ENCODE results near the gene SPOCK3. TPM values are rescaled to one million over a fixed set of nuclear protein-coding genes. Genes with fewer than 3 reads are reported as not detected.

SPOCK3 gene
- total RNA-seq, 2 donors from 2014 or later = 21.1 to 22.5 TPM

DNA sequence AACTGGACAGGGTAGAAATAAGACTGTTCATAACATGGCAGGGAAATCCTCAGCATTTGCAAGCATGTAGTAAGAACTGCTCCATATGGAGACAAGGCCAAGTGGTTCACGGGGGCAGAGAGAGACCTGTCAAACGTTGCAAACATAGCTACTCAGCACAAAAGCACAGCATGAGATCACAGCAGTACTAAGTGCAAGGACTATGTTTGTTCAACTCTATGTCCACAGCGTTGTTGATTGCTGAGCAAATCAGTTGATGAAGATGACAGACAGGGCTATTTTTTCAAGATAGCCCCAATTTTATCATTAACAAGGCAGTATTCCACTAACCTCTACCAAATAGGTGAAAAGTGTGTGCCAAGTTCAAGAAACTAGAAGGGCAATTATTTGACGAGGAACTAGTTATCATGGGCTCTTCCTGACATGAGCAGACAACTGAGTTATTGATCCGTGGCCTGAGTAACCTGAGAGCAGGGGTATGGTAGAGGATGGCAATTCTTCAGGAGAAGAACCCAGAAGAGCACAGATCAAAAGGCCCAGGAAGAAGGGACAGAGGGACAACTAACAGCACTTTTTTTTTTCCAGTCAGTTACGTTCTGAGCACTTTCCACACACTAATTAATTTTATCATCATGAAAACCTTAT is 57.4 kb downstream of the SPOCK3 start:
- H3K36me3 Mint-ChIP-seq (ENCODE audit: low read depth) = no peaks in the 10 kb centered on the region
- no peaks in the 10 kb centered on the region for H3K27me3 Mint-ChIP-seq (ENCODE audit: insufficient read depth)
- peaks cover 5% of the 10 kb centered on the region for H3K36me3 ChIP-seq (ENCODE audit: control insufficient read depth, insufficient read depth, low read length)
- no peak overlapping the region for H3K27ac Mint-ChIP-seq
- no peak for DNase-seq
- H3K4me3 ChIP-seq (ENCODE audit: low read length) = peak overlapping the region; percentile 25
- peaks cover 23% of the 10 kb centered on the region for H3K9me3 ChIP-seq (ENCODE audit: control insufficient read depth, low read length)
- H3K27me3 ChIP-seq (ENCODE audit: control insufficient read depth, insufficient read depth, low read length, poor library complexity, severe bottlenecking) = no peaks in the 10 kb centered on the region
- peaks cover 25% of the 10 kb centered on the region for H3K4me1 Mint-ChIP-seq
- H3K27ac ChIP-seq (ENCODE audit: low read depth, low read length) = no peak overlapping the region
- H3K9me3 Mint-ChIP-seq = peaks cover 19% of the 10 kb centered on the region
- TF ChIP-seq, protein P1, sequence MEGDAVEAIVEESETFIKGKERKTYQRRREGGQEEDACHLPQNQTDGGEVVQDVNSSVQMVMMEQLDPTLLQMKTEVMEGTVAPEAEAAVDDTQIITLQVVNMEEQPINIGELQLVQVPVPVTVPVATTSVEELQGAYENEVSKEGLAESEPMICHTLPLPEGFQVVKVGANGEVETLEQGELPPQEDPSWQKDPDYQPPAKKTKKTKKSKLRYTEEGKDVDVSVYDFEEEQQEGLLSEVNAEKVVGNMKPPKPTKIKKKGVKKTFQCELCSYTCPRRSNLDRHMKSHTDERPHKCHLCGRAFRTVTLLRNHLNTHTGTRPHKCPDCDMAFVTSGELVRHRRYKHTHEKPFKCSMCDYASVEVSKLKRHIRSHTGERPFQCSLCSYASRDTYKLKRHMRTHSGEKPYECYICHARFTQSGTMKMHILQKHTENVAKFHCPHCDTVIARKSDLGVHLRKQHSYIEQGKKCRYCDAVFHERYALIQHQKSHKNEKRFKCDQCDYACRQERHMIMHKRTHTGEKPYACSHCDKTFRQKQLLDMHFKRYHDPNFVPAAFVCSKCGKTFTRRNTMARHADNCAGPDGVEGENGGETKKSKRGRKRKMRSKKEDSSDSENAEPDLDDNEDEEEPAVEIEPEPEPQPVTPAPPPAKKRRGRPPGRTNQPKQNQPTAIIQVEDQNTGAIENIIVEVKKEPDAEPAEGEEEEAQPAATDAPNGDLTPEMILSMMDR (conservative IDR thresholded peaks at IDR 0.05) = no peak
- H3K4me1 ChIP-seq (ENCODE audit: control insufficient read depth, insufficient read depth, low read length) = peaks cover 6% of the 10 kb centered on the region
- no peak overlapping the region for H3K4me3 Mint-ChIP-seq
- no peak overlapping the region for H3K9ac ChIP-seq (ENCODE audit: extremely low read depth, low read length, poor library complexity, severe bottlenecking)
- WGBS, 2 experiments (ENCODE audit: insufficient coverage in 1 of 2, insufficient read length in 1 of 2) = 63 to 93% methylated on average over 4 to 6 of the region's 6 CpGs

DNA sequence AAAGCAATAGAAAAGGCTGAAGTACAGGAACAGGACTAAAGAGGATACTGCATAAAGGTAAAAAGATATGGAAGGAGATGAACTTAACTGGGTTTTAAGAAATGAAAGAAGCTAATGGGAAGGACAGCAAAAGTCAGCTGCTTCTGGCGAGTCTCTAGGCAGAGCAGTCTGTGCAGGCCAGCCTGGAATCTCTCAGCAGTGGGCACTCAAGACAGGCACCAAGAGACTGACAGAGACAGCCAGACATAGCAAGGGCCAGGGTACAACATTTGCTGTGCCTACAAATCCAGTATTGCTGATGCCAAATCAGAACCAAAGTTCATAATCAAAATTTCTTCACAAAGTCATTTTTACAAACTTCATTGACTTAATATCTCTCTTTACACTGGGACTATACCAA is 62.4 kb downstream of the SPOCK3 start:
- H3K27me3 Mint-ChIP-seq (ENCODE audit: insufficient read depth) = peaks cover 10% of the 10 kb centered on the region
- TF ChIP-seq, protein P1 (conservative IDR thresholded peaks at IDR 0.05) = no peak
- WGBS, 2 experiments (ENCODE audit: insufficient coverage in 1 of 2, insufficient read length in 1 of 2) = 93 to 100% methylated on average over 1 of the region's 1 CpG
- H3K27ac Mint-ChIP-seq = no peak overlapping the region
- H3K9me3 ChIP-seq (ENCODE audit: control insufficient read depth, low read length) = peaks cover 37% of the 10 kb centered on the region
- H3K4me3 Mint-ChIP-seq = no peak overlapping the region
- H3K4me3 ChIP-seq (ENCODE audit: low read length) = no peak overlapping the region
- DNase-seq = no peak
- no peak overlapping the region for H3K9ac ChIP-seq (ENCODE audit: extremely low read depth, low read length, poor library complexity, severe bottlenecking)
- H3K9me3 Mint-ChIP-seq = peaks cover 26% of the 10 kb centered on the region
- peaks cover 20% of the 10 kb centered on the region for H3K4me1 Mint-ChIP-seq
- no peak overlapping the region for H3K27ac ChIP-seq (ENCODE audit: low read depth, low read length)
- peaks cover 5% of the 10 kb centered on the region for H3K36me3 ChIP-seq (ENCODE audit: control insufficient read depth, insufficient read depth, low read length)
- H3K4me1 ChIP-seq (ENCODE audit: control insufficient read depth, insufficient read depth, low read length) = peaks cover 3% of the 10 kb centered on the region
- H3K36me3 Mint-ChIP-seq (ENCODE audit: low read depth) = no peaks in the 10 kb centered on the region
- H3K27me3 ChIP-seq (ENCODE audit: control insufficient read depth, insufficient read depth, low read length, poor library complexity, severe bottlenecking) = no peaks in the 10 kb centered on the region

- H3K36me3 Mint-ChIP-seq (ENCODE audit: low read depth) = no peaks in the 10 kb centered on the region
- no peak overlapping the region for H3K4me3 Mint-ChIP-seq
- WGBS, 2 experiments (ENCODE audit: insufficient coverage in 1 of 2, insufficient read length in 1 of 2) = 88% methylated on average over 2 of the region's 2 CpGs; no CpG with 5 or more reads in 1 of the 2 experiments
Observed at GRCh38 chr4:167168611-167169010, 65.7 kb downstream of the SPOCK3 start.

More at GRCh38 chr4:167168611-167169010, 65.7 kb downstream of the SPOCK3 start:
- H3K27me3 Mint-ChIP-seq (ENCODE audit: insufficient read depth) = peaks cover 10% of the 10 kb centered on the region
- H3K27ac Mint-ChIP-seq = no peak overlapping the region
- TF ChIP-seq, protein P1 (conservative IDR thresholded peaks at IDR 0.05) = no peak
- no peak overlapping the region for H3K27ac ChIP-seq (ENCODE audit: low read depth, low read length)
- peaks cover 8% of the 10 kb centered on the region for H3K9me3 Mint-ChIP-seq
- DNase-seq = no peak
- H3K27me3 ChIP-seq (ENCODE audit: control insufficient read depth, insufficient read depth, low read length, poor library complexity, severe bottlenecking) = no peaks in the 10 kb centered on the region
- H3K4me3 ChIP-seq (ENCODE audit: low read length) = no peak overlapping the region
- H3K4me1 Mint-ChIP-seq = peaks cover 15% of the 10 kb centered on the region
- no peak overlapping the region for H3K9ac ChIP-seq (ENCODE audit: extremely low read depth, low read length, poor library complexity, severe bottlenecking)
- H3K4me1 ChIP-seq (ENCODE audit: control insufficient read depth, insufficient read depth, low read length) = peaks cover 3% of the 10 kb centered on the region
- H3K36me3 ChIP-seq (ENCODE audit: control insufficient read depth, insufficient read depth, low read length) = no peaks in the 10 kb centered on the region
- H3K9me3 ChIP-seq (ENCODE audit: control insufficient read depth, low read length) = peaks cover 14% of the 10 kb centered on the region
